GM23338 (cell line): Measurements from ENCODE around the gene SCNN1A. TPM values are rescaled to one million over a fixed set of nuclear protein-coding genes. Genes with fewer than 3 reads are reported as not detected.

Source experiments
- ATAC-seq: fragments of 200-7000 bp; cut with Tn5 transposase; 3 replicates; pipeline ENCODE4 v1.9.1; 2020
- DNase-seq: peaks from one replicate; pipeline ENCODE4 v3.0.0-alpha.2; 2015; ENCODE audit warnings: low spot score
- H2AFZ ChIP-seq: fragments of 200-600 bp; sonication (generic); 2 replicates; pipeline ENCODE4 v1.8.0; 2016; ENCODE audit warnings: antibody characterized with exemption, mild to moderate bottlenecking, moderate library complexity
- H3F3A ChIP-seq: fragments of 200-600 bp; sonication (generic); replicated peaks from 2 replicates; pipeline ENCODE4 v1.8.0; 2017; ENCODE audit warnings: antibody characterized with exemption, mixed run types, low read depth
- H3K27ac ChIP-seq: fragments of 200-600 bp; sonication (generic); 2 replicates; pipeline ENCODE4 v1.6.1; 2016; ENCODE audit warnings: low read depth
- H3K27me3 ChIP-seq: fragments of 200-600 bp; sonication (generic); 2 replicates; pipeline ENCODE4 v1.8.0; 2016; ENCODE audit warnings: mild to moderate bottlenecking, mixed run types, moderate library complexity; ENCODE audit not compliant: insufficient read depth
- H3K36me3 ChIP-seq: fragments of 200-600 bp; sonication (generic); 2 replicates; pipeline ENCODE4 v1.8.0; 2016; ENCODE audit warnings: mild to moderate bottlenecking; ENCODE audit not compliant: insufficient read depth
- H3K4me1 ChIP-seq: fragments of 200-600 bp; sonication (generic); 2 replicates; pipeline ENCODE4 v1.8.0; 2016; ENCODE audit warnings: mild to moderate bottlenecking, moderate library complexity; ENCODE audit not compliant: insufficient read depth
- H3K4me2 ChIP-seq: fragments of 200-600 bp; sonication (generic); 2 replicates; pipeline ENCODE4 v1.7.1; 2017; ENCODE audit warnings: mixed run types
- H3K4me3 ChIP-seq: fragments of 200-600 bp; sonication (generic); 2 replicates; pipeline ENCODE4 v1.6.1; 2016; ENCODE audit warnings: mixed run types
- H3K79me2 ChIP-seq: fragments of 200-600 bp; sonication (generic); replicated peaks from 2 replicates; pipeline ENCODE4 v1.8.0; 2017; ENCODE audit warnings: mild to moderate bottlenecking; ENCODE audit not compliant: insufficient read depth
- H3K9me2 ChIP-seq: fragments of 200-600 bp; sonication (generic); 2 replicates; pipeline ENCODE4 v1.8.0; 2017; ENCODE audit not compliant: insufficient read depth
- H4K20me1 ChIP-seq: fragments of 200-600 bp; sonication (generic); replicated peaks from 2 replicates; pipeline ENCODE4 v1.8.0; 2017; ENCODE audit warnings: mild to moderate bottlenecking; ENCODE audit not compliant: insufficient read depth
- H3K27ac Mint-ChIP-seq: 2 replicates; pipeline ENCODE4 v1.8.0; 2020; ENCODE audit warnings: inconsistent platforms, mild to moderate bottlenecking, moderate library complexity, mixed read lengths
- H3K27me3 Mint-ChIP-seq: 3 replicates; pipeline ENCODE4 v1.8.0; 2022; ENCODE audit warnings: low read depth, mild to moderate bottlenecking, moderate library complexity, mixed read lengths, inconsistent platforms; ENCODE audit not compliant: insufficient read depth, poor library complexity
- H3K36me3 Mint-ChIP-seq: 3 replicates; pipeline ENCODE4 v1.8.0; 2021; ENCODE audit warnings: low read depth, mild to moderate bottlenecking, inconsistent platforms, moderate library complexity, mixed read lengths
- H3K4me1 Mint-ChIP-seq: 3 replicates; pipeline ENCODE4 v1.8.0; 2020; ENCODE audit warnings: mild to moderate bottlenecking, inconsistent platforms, mixed read lengths
- H3K4me3 Mint-ChIP-seq: 3 replicates; pipeline ENCODE4 v1.8.0; 2021; ENCODE audit warnings: moderate library complexity, mild to moderate bottlenecking, inconsistent platforms, mixed read lengths
- H3K9me3 Mint-ChIP-seq: 3 replicates; pipeline ENCODE4 v1.8.0; 2020; ENCODE audit warnings: moderate library complexity, mild to moderate bottlenecking, inconsistent platforms, mixed read lengths
- CREB1 ChIP-seq: fragments of 250-450 bp; sonication (Bioruptor Pico); IDR thresholded peaks from 2 replicates; pipeline ENCODE4 v1.5.0; 2020; ENCODE audit warnings: low read depth, mild to moderate bottlenecking, moderate library complexity
- CTCF ChIP-seq, 2 experiments: fragments of 200-600 bp in 1 of 2; sonication (generic) in 1 of 2; conservative IDR thresholded peaks; 2 replicates each; pipeline versions ENCODE4 v1.5.1 to v1.6.1; 2016 to 2017; ENCODE audit warnings: antibody characterized with exemption in 2 of 2, low read depth in 2 of 2, mild to moderate bottlenecking in 2 of 2, moderate library complexity in 1 of 2
- ETS1 ChIP-seq: IDR thresholded peaks from 2 replicates; pipeline ENCODE4 v1.6.1; 2016; ENCODE audit warnings: antibody characterized with exemption
- EZH2 ChIP-seq: fragments of 200-600 bp; sonication (generic); IDR thresholded peaks from one replicate; pipeline ENCODE4 v1.8.0; 2017; ENCODE audit warnings: antibody characterized with exemption, mild to moderate bottlenecking, low read depth; ENCODE audit not compliant: unreplicated experiment
- EZH2phosphoT487 ChIP-seq: fragments of 200-600 bp; sonication (generic); IDR thresholded peaks from one replicate; pipeline ENCODE4 v1.8.1; 2018; ENCODE audit warnings: antibody characterized with exemption; ENCODE audit not compliant: unreplicated experiment
- JUNB ChIP-seq: IDR thresholded peaks from one replicate; pipeline ENCODE4 v1.6.1; 2016; ENCODE audit warnings: antibody characterized with exemption; ENCODE audit not compliant: unreplicated experiment
- NANOG ChIP-seq: IDR thresholded peaks from 2 replicates; pipeline ENCODE4 v1.6.1; 2016; ENCODE audit warnings: antibody characterized with exemption, borderline replicate concordance
- POLR2AphosphoS5 ChIP-seq: IDR thresholded peaks from 2 replicates; pipeline ENCODE4 v1.6.1; 2016; ENCODE audit warnings: antibody characterized with exemption, low read depth
- REST ChIP-seq: IDR thresholded peaks from one replicate; pipeline ENCODE4 v1.6.1; 2018; ENCODE audit warnings: antibody characterized with exemption; ENCODE audit not compliant: unreplicated experiment
- STAT1 ChIP-seq: IDR thresholded peaks from one replicate; pipeline ENCODE4 v1.6.1; 2016; ENCODE audit warnings: antibody characterized with exemption; ENCODE audit not compliant: unreplicated experiment
- ZNF114 ChIP-seq: fragments of 250-450 bp; sonication (Bioruptor Pico); IDR thresholded peaks from 2 replicates; pipeline ENCODE4 v1.5.0; 2020; ENCODE audit warnings: mild to moderate bottlenecking, moderate library complexity
- ZNF331 ChIP-seq: fragments of 250-450 bp; sonication (Bioruptor Pico); IDR thresholded peaks from 2 replicates; pipeline ENCODE4 v1.5.0; 2020; ENCODE audit warnings: low read depth, mild to moderate bottlenecking, moderate library complexity
- ZNF462 ChIP-seq: fragments of 250-450 bp; sonication (Bioruptor Pico); IDR thresholded peaks from 2 replicates; pipeline ENCODE4 v1.5.0; 2020; ENCODE audit warnings: mild to moderate bottlenecking, moderate library complexity
- polyA plus RNA-seq: library from polyadenylated mRNA; unstranded; fragments of >200 nt; fragmentation: Nextera tagmentation; extraction: Ambion mirVana; gene quantifications from 2 replicates; pipeline ENCODE4 v1.2.1, GENCODE V29; 2016
- total RNA-seq: library from RNA; depleted of rRNA; stranded (reverse); fragments of >200 nt; shearing (Covaris generic); gene quantifications from 2 replicates; pipeline ENCODE4 v1.2.3, GENCODE V29; 2014

SCNN1A gene
- total and polyA plus RNA-seq, 2 experiments from 2014 or later, result 37.1 to 125 TPM

- no peak overlapping the region for H2AFZ ChIP-seq
- peak; percentile 99 for DNase-seq
- peak; percentile 77 for TF ChIP-seq POLR2AphosphoS5
- TF ChIP-seq EZH2, result no peak
- TF ChIP-seq CREB1 (CRISPR knock-in tag), result no peak
- TF ChIP-seq JUNB, result no peak
- no peak for TF ChIP-seq ZNF114 (CRISPR knock-in tag)
- TF ChIP-seq ZNF331, result no peak
- TF ChIP-seq REST, result no peak
- no peak for TF ChIP-seq NANOG
- no peak for TF ChIP-seq ZNF462 (CRISPR knock-in tag)
- no peak for TF ChIP-seq CTCF (conservative IDR thresholded peaks at IDR 0.05; ENCODE audit: low read depth in 2 of 2)
- peak; percentile 56 for TF ChIP-seq ETS1
- no peak for TF ChIP-seq STAT1
- TF ChIP-seq EZH2phosphoT487, result no peak
- H3K4me3 Mint-ChIP-seq, result no peak overlapping the region; the same call in 1 of the 3 replicates
- peak overlapping the region; percentile 98 for H3K27ac ChIP-seq
- peaks cover 15% of the 10 kb centered on the region; the same call in 1 of the 2 replicates for H3K36me3 ChIP-seq
- 0 out of 2 replicates have a peak, but pooled peaks cover 3% of the 10 kb centered on the region for H4K20me1 ChIP-seq
- no peak overlapping the region; the same call in 1 of the 2 replicates for H3K27ac Mint-ChIP-seq
- H3K9me2 ChIP-seq, result no peaks in the 10 kb centered on the region
- peaks cover 15% of the 10 kb centered on the region for H3K27me3 Mint-ChIP-seq
- peaks cover 29% of the 10 kb centered on the region for H3K4me1 Mint-ChIP-seq
- peak; percentile 85 for ATAC-seq
- no peaks in the 10 kb centered on the region for H3K27me3 ChIP-seq
- H3K4me3 ChIP-seq, result peak overlapping the region; percentile 43
- no peaks in the 10 kb centered on the region for H3K9me3 Mint-ChIP-seq
- H3F3A ChIP-seq, result peaks cover 37% of the 10 kb centered on the region
- H3K4me1 ChIP-seq, result peaks cover 60% of the 10 kb centered on the region
- H3K4me2 ChIP-seq, result peak overlapping the region; percentile 96
- peaks cover 37% of the 10 kb centered on the region for H3K36me3 Mint-ChIP-seq
- H3K79me2 ChIP-seq, result peaks cover 66% of the 10 kb centered on the region
Observed at GRCh38 chr12:6336079-6336888, 39.1 kb downstream of the SCNN1A start.
